ENCODE data around the gene TMTC2.
A peak's percentile ranks its signal among the peaks of the same experiment; 100 is the strongest.

TMTC2 gene

GRCh38 chr12:82862069-82862841 is 175.5 kb downstream of the TMTC2 start (continued):
- TF ChIP-seq ZEB2 (tag by site-specific recombination; IDR thresholded peaks at IDR 0.05) (peak; percentile 79), ZNF394 (tag by site-specific recombination; IDR thresholded peaks at IDR 0.05; ENCODE audit: borderline replicate concordance) (0 out of 2 replicates have a peak, but pooled peaks have one; percentile 28), PRDM6 (tag by site-specific recombination; IDR thresholded peaks at IDR 0.05) (peak; percentile 99), ZNF549 (tag by site-specific recombination; IDR thresholded peaks at IDR 0.05) (peak; percentile 11; the same call in 1 of the 2 replicates), ZNF626 (tag by site-specific recombination; IDR thresholded peaks at IDR 0.05) (no peak), TSHZ1 (tag by site-specific recombination; IDR thresholded peaks at IDR 0.05; ENCODE audit: borderline replicate concordance) (0 out of 2 replicates have a peak, but pooled peaks have one; percentile 83), ZNF843 (tag by site-specific recombination; IDR thresholded peaks at IDR 0.05) (peak; percentile 99), YY1 (tag by site-specific recombination; IDR thresholded peaks at IDR 0.05) (peak; percentile 73), ZNF785 (tag by site-specific recombination; IDR thresholded peaks at IDR 0.05) (no peak), ZNF221 (tag by site-specific recombination; IDR thresholded peaks at IDR 0.05; ENCODE audit: borderline replicate concordance) (0 out of 2 replicates have a peak, but pooled peaks have one; percentile 69), TRIM28 (IDR thresholded peaks at IDR 0.05; ENCODE audit: borderline replicate concordance, low read length) (peak; percentile 65; the same call in 1 of the 2 replicates), ZNF664 (tag by site-specific recombination; IDR thresholded peaks at IDR 0.05) (peak; percentile 88)

- Histone ChIP-seq H3K9me3 (ENCODE audit: control insufficient read depth, insufficient read depth, low read depth, low read length) (no peaks in the 10 kb centered on the region), H3K27ac (ENCODE audit: extremely low read depth, low read depth, low read length) (no peak overlapping the region; the same call in 1 of the 2 replicates), H3K4me1 (ENCODE audit: control insufficient read depth, insufficient read depth, low read length) (peaks cover 32% of the 10 kb centered on the region), H3K4me3 (ENCODE audit: low read depth, low read length) (no peak overlapping the region), H3K36me3 (ENCODE audit: control insufficient read depth in 2 of 2, insufficient read depth in 1 of 2, low read length in 2 of 2) (no peaks in the 10 kb centered on the region; a peak in 1 of 3 replicates)
- ChIA-PET CTCF (no interaction called here), POLR2A (no interaction called here)
- TF ChIP-seq ZNF660 (tag by site-specific recombination; IDR thresholded peaks at IDR 0.05) (no peak), FEZF1 (tag by site-specific recombination; IDR thresholded peaks at IDR 0.05) (peak; percentile 68; the same call in 1 of the 2 replicates), ZNF24 (tag by site-specific recombination; IDR thresholded peaks at IDR 0.05) (no peak), OSR2 (tag by site-specific recombination; IDR thresholded peaks at IDR 0.05) (peak; percentile 13; the same call in 1 of the 2 replicates), HOXD13 (CRISPR knock-in tag; IDR thresholded peaks at IDR 0.05; ENCODE audit: borderline replicate concordance) (no peak), ZBTB44 (tag by site-specific recombination; IDR thresholded peaks at IDR 0.05) (peak; percentile 53), ZNF747 (tag by site-specific recombination; IDR thresholded peaks at IDR 0.05) (no peak), KLF1 (tag by site-specific recombination; IDR thresholded peaks at IDR 0.05) (no peak), ZSCAN23 (tag by site-specific recombination; IDR thresholded peaks at IDR 0.05) (no peak), ZXDB (tag by site-specific recombination; IDR thresholded peaks at IDR 0.05) (0 out of 2 replicates have a peak, but pooled peaks have one; percentile 31), ZNF302 (tag by site-specific recombination; IDR thresholded peaks at IDR 0.05; ENCODE audit: low read depth) (no peak), ZNF777 (tag by site-specific recombination; IDR thresholded peaks at IDR 0.05; ENCODE audit: borderline replicate concordance) (no peak), ZNF843 (tag by site-specific recombination; IDR thresholded peaks at IDR 0.05) (0 out of 2 replicates have a peak, but pooled peaks have one; percentile 10), HIC1 (tag by site-specific recombination; IDR thresholded peaks at IDR 0.05) (no peak), ZNF48 (tag by site-specific recombination; IDR thresholded peaks at IDR 0.05) (no peak)
Observed at GRCh38 chr12:82862876-82863649, 176.4 kb downstream of the TMTC2 start.
